ENCODE measurements around the gene TBC1D21.

Gene TBC1D21

GRCh38 chr15:73901126-73901810, 27.9 kb downstream of the TBC1D21 start:
- Histone ChIP-seq H3K4me1 (ENCODE audit: control insufficient read depth, insufficient read depth, low read length) (peaks cover 15% of the 10 kb centered on the region; the same call in 1 of the 2 replicates), H3K4me3 (ENCODE audit: low read depth, low read length) (no peak overlapping the region), H3K27ac (ENCODE audit: low read depth, low read length) (no peak overlapping the region), H3K36me3 (ENCODE audit: control insufficient read depth, insufficient read depth, low read length) (no peaks in the 10 kb centered on the region), H3K9ac (ENCODE audit: low read length) (no peak overlapping the region), H3K9me3 (ENCODE audit: control insufficient read depth, insufficient read depth, low read depth, low read length) (no peaks in the 10 kb centered on the region), H3K27me3 (ENCODE audit: control insufficient read depth, insufficient read depth, low read length) (no peaks in the 10 kb centered on the region)

GRCh38 chr15:73902121-73903020, 29.0 kb downstream of the TBC1D21 start:
- H3K27ac ChIP-seq (ENCODE audit: low read depth, low read length), result no peak overlapping the region
- H3K9me3 ChIP-seq (ENCODE audit: control insufficient read depth, insufficient read depth, low read depth, low read length), result no peaks in the 10 kb centered on the region
- no peaks in the 10 kb centered on the region for H3K27me3 ChIP-seq (ENCODE audit: control insufficient read depth, insufficient read depth, low read length)

GRCh38 chr15:73904026-73904815, 30.9 kb downstream of the TBC1D21 start:
- H3K4me3 ChIP-seq (ENCODE audit: low read depth, low read length), result no peak overlapping the region
- H3K9me3 ChIP-seq (ENCODE audit: control insufficient read depth, insufficient read depth, low read depth, low read length), result no peaks in the 10 kb centered on the region
- no peaks in the 10 kb centered on the region for H3K27me3 ChIP-seq (ENCODE audit: control insufficient read depth, insufficient read depth, low read length)
- H3K27ac ChIP-seq (ENCODE audit: low read depth, low read length), result no peak overlapping the region
- H3K9ac ChIP-seq (ENCODE audit: low read length), result no peak overlapping the region
- H3K36me3 ChIP-seq (ENCODE audit: control insufficient read depth, insufficient read depth, low read length), result no peaks in the 10 kb centered on the region
- H3K4me1 ChIP-seq (ENCODE audit: control insufficient read depth, insufficient read depth, low read length), result peaks cover 8% of the 10 kb centered on the region; the same call in 1 of the 2 replicates

More at GRCh38 chr15:73902121-73903020, 29.0 kb downstream of the TBC1D21 start:
- Histone ChIP-seq H3K36me3 (ENCODE audit: control insufficient read depth, insufficient read depth, low read length) (no peaks in the 10 kb centered on the region), H3K4me3 (ENCODE audit: low read depth, low read length) (no peak overlapping the region), H3K4me1 (ENCODE audit: control insufficient read depth, insufficient read depth, low read length) (peaks cover 15% of the 10 kb centered on the region; the same call in 1 of the 2 replicates), H3K9ac (ENCODE audit: low read length) (no peak overlapping the region)

- H3K9ac ChIP-seq (ENCODE audit: low read length), result no peak overlapping the region
- no peaks in the 10 kb centered on the region for H3K9me3 ChIP-seq (ENCODE audit: control insufficient read depth, insufficient read depth, low read depth, low read length)
- no peak overlapping the region for H3K27ac ChIP-seq (ENCODE audit: low read depth, low read length)
- H3K4me3 ChIP-seq (ENCODE audit: low read depth, low read length), result no peak overlapping the region
- H3K36me3 ChIP-seq (ENCODE audit: control insufficient read depth, insufficient read depth, low read length), result no peaks in the 10 kb centered on the region
- H3K27me3 ChIP-seq (ENCODE audit: control insufficient read depth, insufficient read depth, low read length), result no peaks in the 10 kb centered on the region
- peaks cover 9% of the 10 kb centered on the region; the same call in 1 of the 2 replicates for H3K4me1 ChIP-seq (ENCODE audit: control insufficient read depth, insufficient read depth, low read length)
Measured at GRCh38 chr15:73905225-73905827, 32.0 kb downstream of the TBC1D21 start.

GRCh38 chr15:73906346-73907034, 33.1 kb downstream of the TBC1D21 start:
- no peaks in the 10 kb centered on the region for H3K36me3 ChIP-seq (ENCODE audit: control insufficient read depth, insufficient read depth, low read length)
- H3K27me3 ChIP-seq (ENCODE audit: control insufficient read depth, insufficient read depth, low read length), result no peaks in the 10 kb centered on the region
- H3K4me3 ChIP-seq (ENCODE audit: low read depth, low read length), result no peak overlapping the region
- H3K9ac ChIP-seq (ENCODE audit: low read length), result no peak overlapping the region
- H3K4me1 ChIP-seq (ENCODE audit: control insufficient read depth, insufficient read depth, low read length), result peaks cover 14% of the 10 kb centered on the region; the same call in 1 of the 2 replicates
- H3K9me3 ChIP-seq (ENCODE audit: control insufficient read depth, insufficient read depth, low read depth, low read length), result no peaks in the 10 kb centered on the region
- H3K27ac ChIP-seq (ENCODE audit: low read depth, low read length), result no peak overlapping the region

GRCh38 chr15:73907035-73907408, 33.7 kb downstream of the TBC1D21 start:
- Histone ChIP-seq H3K36me3 (ENCODE audit: control insufficient read depth, insufficient read depth, low read length) (no peaks in the 10 kb centered on the region), H3K4me1 (ENCODE audit: control insufficient read depth, insufficient read depth, low read length) (peaks cover 14% of the 10 kb centered on the region; the same call in 1 of the 2 replicates), H3K4me3 (ENCODE audit: low read depth, low read length) (no peak overlapping the region), H3K9ac (ENCODE audit: low read length) (no peak overlapping the region), H3K27me3 (ENCODE audit: control insufficient read depth, insufficient read depth, low read length) (no peaks in the 10 kb centered on the region), H3K9me3 (ENCODE audit: control insufficient read depth, insufficient read depth, low read depth, low read length) (no peaks in the 10 kb centered on the region), H3K27ac (ENCODE audit: low read depth, low read length) (no peak overlapping the region)

- no peak overlapping the region for H3K4me3 ChIP-seq (ENCODE audit: low read depth, low read length)
- no peaks in the 10 kb centered on the region for H3K9me3 ChIP-seq (ENCODE audit: control insufficient read depth, insufficient read depth, low read depth, low read length)
- no peaks in the 10 kb centered on the region for H3K27me3 ChIP-seq (ENCODE audit: control insufficient read depth, insufficient read depth, low read length)
- H3K27ac ChIP-seq (ENCODE audit: low read depth, low read length), result no peak overlapping the region
- H3K4me1 ChIP-seq (ENCODE audit: control insufficient read depth, insufficient read depth, low read length), result peaks cover 6% of the 10 kb centered on the region; the same call in 1 of the 2 replicates
- no peaks in the 10 kb centered on the region for H3K36me3 ChIP-seq (ENCODE audit: control insufficient read depth, insufficient read depth, low read length)
- no peak overlapping the region for H3K9ac ChIP-seq (ENCODE audit: low read length)
Measured at GRCh38 chr15:73908030-73908821, 34.9 kb downstream of the TBC1D21 start.

GRCh38 chr15:73908822-73909122, 35.4 kb downstream of the TBC1D21 start:
- no peaks in the 10 kb centered on the region for H3K36me3 ChIP-seq (ENCODE audit: control insufficient read depth, insufficient read depth, low read length)
- no peak overlapping the region for H3K4me3 ChIP-seq (ENCODE audit: low read depth, low read length)
- H3K9ac ChIP-seq (ENCODE audit: low read length), result no peak overlapping the region
- H3K27ac ChIP-seq (ENCODE audit: low read depth, low read length), result no peak overlapping the region
- peaks cover 5% of the 10 kb centered on the region; the same call in 1 of the 2 replicates for H3K4me1 ChIP-seq (ENCODE audit: control insufficient read depth, insufficient read depth, low read length)
- H3K9me3 ChIP-seq (ENCODE audit: control insufficient read depth, insufficient read depth, low read depth, low read length), result no peaks in the 10 kb centered on the region
- H3K27me3 ChIP-seq (ENCODE audit: control insufficient read depth, insufficient read depth, low read length), result no peaks in the 10 kb centered on the region

GRCh38 chr15:73909651-73910050, 36.3 kb downstream of the TBC1D21 start:
- H3K9me3 ChIP-seq (ENCODE audit: control insufficient read depth, insufficient read depth, low read depth, low read length), result no peaks in the 10 kb centered on the region
- H3K9ac ChIP-seq (ENCODE audit: low read length), result no peak overlapping the region
- no peaks in the 10 kb centered on the region for H3K27me3 ChIP-seq (ENCODE audit: control insufficient read depth, insufficient read depth, low read length)
- H3K36me3 ChIP-seq (ENCODE audit: control insufficient read depth, insufficient read depth, low read length), result no peaks in the 10 kb centered on the region
- H3K4me1 ChIP-seq (ENCODE audit: control insufficient read depth, insufficient read depth, low read length), result peaks cover 5% of the 10 kb centered on the region; the same call in 1 of the 2 replicates
- H3K4me3 ChIP-seq (ENCODE audit: low read depth, low read length), result no peak overlapping the region
- no peak overlapping the region for H3K27ac ChIP-seq (ENCODE audit: low read depth, low read length)

Data from HUES6 (cell line).